GM19328 (cell line): Measurements from ENCODE around the gene MED15.
"Not testable (repeated sequence)": the region's sequence is repeated elsewhere in the genome, so short reads cannot be mapped to it uniquely, and the experiment has no call there.

Experiments
- ATAC-seq: cut with Tn5 transposase; IDR thresholded peaks from one replicate; pipeline ENCODE4 v1.9.1; 2021; ENCODE audit warnings: mild to moderate bottlenecking, moderate library complexity; ENCODE audit not compliant: unreplicated experiment

Gene MED15

GRCh38 chr22:20594486-20594885, 87.1 kb downstream of the MED15 start:
- ATAC-seq, result not testable (repeated sequence)

GRCh38 chr22:20595461-20595860, 88.1 kb downstream of the MED15 start:
- no peak for ATAC-seq

- no peak for ATAC-seq
Observed at GRCh38 chr22:20599117-20599516, 91.7 kb downstream of the MED15 start.

GRCh38 chr22:20600137-20600673, 92.8 kb downstream of the MED15 start:
- no peak for ATAC-seq

GRCh38 chr22:20601308-20601707, 93.9 kb downstream of the MED15 start:
- ATAC-seq, result no peak

GRCh38 chr22:20602609-20603164, 95.3 kb downstream of the MED15 start:
- no peak for ATAC-seq

GRCh38 chr22:20604092-20604747, 96.8 kb downstream of the MED15 start:
- no peak for ATAC-seq

- ATAC-seq, result no peak
Observed at GRCh38 chr22:20604776-20605221, 97.4 kb downstream of the MED15 start.

GRCh38 chr22:20605328-20605727, 97.9 kb downstream of the MED15 start:
- ATAC-seq, result no peak

- ATAC-seq, result no peak
Observed at GRCh38 chr22:20606041-20606783, 98.8 kb downstream of the MED15 start.

GRCh38 chr22:20606784-20607128, 99.3 kb downstream of the MED15 start:
- ATAC-seq, result no peak

GRCh38 chr22:20607157-20607907, 99.9 kb downstream of the MED15 start:
- ATAC-seq, result no peak

- ATAC-seq, result no peak
Observed at GRCh38 chr22:20610243-20610686, 102.9 kb downstream of the MED15 start.

GRCh38 chr22:20610757-20611156, 103.3 kb downstream of the MED15 start:
- no peak for ATAC-seq

- no peak for ATAC-seq
Observed at GRCh38 chr22:20611418-20611817, 104.0 kb downstream of the MED15 start.

- ATAC-seq, result no peak
Observed at GRCh38 chr22:20613301-20613700, 105.9 kb downstream of the MED15 start.

- ATAC-seq, result no peak
Observed at GRCh38 chr22:20615021-20615420, 107.6 kb downstream of the MED15 start.

- ATAC-seq, result no peak
Observed at GRCh38 chr22:20615533-20616450, 108.4 kb downstream of the MED15 start.

GRCh38 chr22:20616451-20617043, 109.1 kb downstream of the MED15 start:
- ATAC-seq, result no peak

- ATAC-seq, result no peak
Observed at GRCh38 chr22:20618488-20618887, 111.1 kb downstream of the MED15 start.
